CD4-positive, alpha-beta T cell treated with Interleukin-1 beta for 1 hour (primary cell): Measurements from ENCODE around the gene SMC6.

Experiments used
- DNase-seq, 2 donors: peaks; one replicate each; pipeline ENCODE4 v3.0.0-alpha.2; 2020 to 2022

SMC6 gene

DNA sequence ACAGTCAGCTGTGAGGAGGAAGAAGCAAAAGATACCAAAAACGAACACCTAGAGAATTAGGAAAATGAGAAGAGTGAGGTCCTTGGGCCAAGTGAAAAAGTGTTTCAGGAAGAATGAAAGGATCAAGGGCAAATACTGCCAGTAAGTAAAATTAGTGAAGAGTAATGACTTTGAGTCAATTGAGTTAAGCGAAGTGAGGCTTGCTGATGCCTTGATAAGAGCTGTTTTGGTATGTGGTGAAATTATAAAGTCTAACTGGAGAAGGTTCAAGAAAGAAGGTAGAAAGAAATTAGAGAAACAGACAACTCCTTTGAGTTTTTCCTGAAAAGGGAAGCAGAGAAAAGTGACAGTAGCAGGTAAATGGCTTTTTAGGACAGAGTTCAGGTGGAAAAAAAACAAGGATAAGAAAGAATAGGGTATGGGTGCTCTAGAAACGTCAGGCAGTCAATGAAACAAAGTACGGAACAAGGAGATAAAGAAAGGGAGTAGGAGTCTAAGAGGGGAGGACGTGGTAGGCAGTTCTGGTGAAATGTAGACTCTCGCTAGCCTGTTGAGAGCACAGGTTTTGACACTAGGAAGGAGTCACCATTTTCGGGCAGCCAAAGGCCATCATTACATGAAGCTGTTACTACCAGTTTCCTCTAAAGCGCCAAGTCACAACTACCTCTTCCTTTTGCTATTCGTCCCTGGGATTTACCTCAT, 42.9 kb downstream of the SMC6 start:
- DNase-seq, result no peak

DNA sequence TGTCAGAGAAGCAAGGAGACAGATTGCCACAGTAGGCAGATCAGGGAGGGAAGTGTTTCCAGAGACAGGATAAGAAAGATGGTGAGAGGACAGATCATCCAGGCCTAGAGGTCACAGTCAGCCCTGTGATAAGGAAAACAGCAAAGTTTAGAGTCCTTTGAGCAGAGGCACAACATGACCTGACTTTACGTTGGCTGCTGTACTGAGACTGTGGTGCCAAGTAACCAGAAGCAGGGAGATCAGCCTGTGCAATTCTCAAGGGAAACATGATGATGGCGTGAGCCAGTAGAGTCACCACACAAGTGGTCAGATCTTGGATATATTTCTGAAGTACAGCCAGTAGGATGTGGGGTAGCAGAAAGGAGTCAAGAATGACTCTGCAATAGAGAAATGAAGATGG, 43.7 kb downstream of the SMC6 start:
- no peak for DNase-seq

DNA sequence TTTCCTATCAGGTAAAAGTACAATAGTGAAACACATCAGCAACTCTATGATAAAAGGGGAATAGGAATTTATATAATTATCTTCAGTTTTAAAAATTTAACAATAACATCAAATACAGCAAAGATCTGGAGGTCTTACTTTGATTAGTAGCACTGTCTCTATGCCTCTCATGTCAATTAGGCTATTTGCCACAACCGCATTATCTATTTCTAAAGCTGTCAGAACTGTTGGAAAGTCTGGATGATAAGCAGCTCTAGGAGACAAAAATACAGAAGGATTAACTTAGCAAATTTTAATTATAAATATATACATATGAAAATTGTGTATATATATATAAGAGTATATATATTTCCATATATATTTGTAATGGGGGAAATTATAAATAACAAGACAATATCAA, 45.1 kb downstream of the SMC6 start:
- DNase-seq, result no peak

DNA sequence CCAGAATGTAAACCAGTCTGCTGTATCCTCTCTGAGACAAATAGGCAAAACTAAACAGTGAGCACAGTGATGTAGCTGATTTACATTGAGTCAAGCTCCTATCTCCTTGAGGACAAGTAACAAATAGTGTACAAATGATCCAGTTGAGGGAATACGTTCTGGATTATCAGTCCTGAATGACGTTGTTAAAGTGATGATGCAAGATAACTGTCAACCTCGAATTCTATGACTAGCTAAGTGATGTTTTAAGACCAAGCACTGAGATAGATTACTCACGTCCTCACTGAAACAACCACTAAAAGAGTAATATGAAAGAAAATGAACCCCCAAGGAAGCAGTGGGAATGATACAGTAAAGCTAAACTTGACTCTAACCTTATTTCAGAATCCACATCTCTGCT, 46.8 kb downstream of the SMC6 start:
- DNase-seq, result no peak

DNA sequence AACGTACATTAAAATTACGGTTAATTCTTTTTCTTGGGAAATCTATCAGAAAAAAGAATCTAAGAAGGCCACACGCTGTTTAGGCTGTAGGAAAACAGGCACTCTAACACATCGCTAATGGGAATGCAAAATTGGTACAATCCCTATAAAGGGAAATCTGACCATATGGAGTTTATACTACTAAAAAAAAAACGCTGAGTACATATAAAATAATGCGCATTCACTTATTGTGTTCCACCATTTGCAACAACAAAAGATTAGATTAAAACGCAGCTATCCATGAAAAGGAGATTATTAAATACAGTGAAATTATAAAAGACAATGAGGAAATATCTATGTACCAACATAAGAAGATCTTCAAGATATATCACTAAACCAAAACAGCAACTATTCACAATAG, 62.8 kb downstream of the SMC6 start:
- no peak for DNase-seq

DNA sequence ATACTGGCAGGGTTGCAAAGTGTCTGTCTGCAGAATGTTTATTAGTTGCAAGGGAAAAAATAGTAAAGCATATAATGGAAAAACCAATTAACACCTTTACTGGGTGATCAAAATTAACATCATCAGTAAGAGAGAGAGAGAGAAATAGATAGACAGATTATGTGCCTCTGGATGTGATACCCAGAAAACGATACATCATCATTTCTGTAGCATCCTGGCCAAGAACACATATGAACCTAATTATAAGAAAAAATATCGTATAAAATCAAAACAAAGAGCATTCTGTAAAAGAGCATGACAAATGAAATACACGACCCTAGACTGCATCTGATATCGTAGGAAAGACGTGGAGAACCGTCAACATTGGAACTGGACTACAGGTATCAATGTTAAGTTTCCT, 64.6 kb downstream of the SMC6 start:
- no peak for DNase-seq

DNA sequence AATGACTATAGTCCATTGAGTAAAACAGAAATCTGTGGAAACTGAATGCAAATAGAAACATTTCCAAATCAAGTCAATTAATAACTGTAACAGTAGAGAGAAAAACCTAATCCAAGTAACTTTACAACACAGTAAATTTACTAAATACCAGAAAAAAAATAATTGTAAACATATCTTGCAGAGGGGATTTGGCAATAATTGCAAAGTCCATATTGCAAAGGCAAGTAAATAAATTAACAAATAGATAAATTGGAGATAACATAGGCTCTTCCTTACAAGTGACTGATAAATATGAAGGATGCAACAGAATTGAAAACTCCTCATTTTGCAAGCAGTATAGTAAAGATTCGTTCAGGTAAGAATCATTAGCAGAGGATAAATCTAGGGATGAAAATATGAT, 65.0 kb downstream of the SMC6 start:
- DNase-seq, result no peak

DNA sequence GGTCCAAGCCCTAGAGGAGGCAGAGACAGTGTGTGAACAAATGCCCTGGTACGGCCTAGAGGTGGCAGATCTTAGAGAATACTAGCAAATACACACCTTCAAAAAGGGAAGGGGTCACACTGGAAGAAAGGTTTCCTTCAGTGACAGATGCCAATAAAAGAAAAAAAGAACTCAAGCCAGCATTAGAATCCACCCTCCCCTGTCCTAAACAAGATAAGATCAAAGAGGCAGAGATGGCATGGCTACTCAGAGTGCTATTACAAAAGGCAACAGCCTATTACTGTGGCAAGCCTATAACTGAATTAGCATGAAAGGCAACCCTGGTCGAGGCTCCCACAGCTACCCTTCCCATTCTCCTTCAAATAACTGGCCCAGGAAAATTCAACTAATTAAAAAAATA, 69.6 kb downstream of the SMC6 start:
- no peak for DNase-seq

DNA sequence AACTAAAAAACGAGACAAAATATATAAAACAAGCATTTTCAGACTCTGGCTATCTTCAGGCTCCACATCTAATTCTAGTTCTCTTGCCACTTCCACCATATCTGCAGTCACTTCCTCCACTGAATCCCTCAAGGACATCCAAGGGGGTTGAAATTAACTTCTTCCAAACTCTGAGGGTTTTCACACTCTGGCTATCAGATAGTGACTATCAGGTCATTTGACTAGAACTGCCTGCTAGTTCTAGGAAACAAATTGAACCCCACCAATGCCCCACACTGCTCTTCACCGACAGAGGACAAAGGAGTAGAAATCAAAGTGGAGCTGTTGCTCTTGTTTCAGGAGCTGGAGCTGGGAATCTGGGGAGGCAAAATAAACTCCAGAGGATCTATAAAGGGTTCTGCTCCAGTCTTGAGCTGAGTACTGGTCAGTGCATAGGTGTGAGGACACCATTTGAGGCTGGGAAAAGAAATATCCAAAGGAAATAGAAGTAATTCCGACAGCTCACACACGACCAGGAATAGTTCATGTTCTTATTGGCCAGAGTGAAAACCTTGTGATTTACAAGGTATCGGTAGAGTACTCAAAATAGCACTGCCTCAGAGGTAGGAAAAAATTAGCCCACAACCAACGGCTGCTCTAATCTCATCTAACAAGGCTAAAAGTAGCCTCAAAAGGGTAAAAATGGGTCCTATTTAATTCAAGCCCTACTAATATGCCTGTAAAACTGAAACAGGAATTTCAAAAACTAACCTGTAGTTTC, 71.3 kb downstream of the SMC6 start:
- no peak for DNase-seq

DNA sequence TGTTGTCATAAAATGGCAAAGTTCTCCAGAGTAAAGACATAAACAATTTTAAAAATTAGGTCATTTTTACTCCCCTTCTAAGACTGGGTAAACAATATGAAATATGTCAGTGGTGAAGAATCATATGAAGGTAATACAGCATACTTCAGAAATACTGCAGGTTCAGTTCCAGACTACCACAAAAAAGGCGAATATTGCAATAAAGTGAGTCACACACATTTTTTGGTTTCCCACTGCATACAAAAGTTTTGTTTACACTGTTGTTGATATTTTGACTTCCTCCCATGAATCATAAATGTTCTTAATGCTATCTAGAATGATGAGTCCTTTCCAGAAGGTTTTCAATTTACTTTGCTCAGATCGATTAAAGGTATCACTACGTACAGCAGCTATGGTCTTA, 73.5 kb downstream of the SMC6 start:
- DNase-seq, result no peak

DNA sequence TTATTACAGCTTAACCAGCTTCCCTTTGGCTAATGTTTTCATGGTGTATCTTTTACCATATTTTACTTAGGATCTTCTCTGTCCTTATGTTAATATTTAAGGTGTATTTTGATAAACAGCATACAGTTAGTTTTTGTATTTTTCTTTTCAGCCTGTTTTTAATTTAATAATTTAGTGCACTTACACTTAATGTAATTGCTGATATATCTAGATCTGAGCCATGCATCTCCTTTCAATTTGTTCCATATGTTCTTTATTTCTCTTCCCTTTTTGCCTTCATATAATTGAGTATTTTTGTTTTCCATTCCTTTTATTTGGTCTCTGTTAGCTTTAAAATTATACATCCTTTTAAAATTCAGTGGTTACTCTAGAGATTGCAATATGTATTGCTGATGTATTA, 78.8 kb downstream of the SMC6 start:
- no peak for DNase-seq

DNA sequence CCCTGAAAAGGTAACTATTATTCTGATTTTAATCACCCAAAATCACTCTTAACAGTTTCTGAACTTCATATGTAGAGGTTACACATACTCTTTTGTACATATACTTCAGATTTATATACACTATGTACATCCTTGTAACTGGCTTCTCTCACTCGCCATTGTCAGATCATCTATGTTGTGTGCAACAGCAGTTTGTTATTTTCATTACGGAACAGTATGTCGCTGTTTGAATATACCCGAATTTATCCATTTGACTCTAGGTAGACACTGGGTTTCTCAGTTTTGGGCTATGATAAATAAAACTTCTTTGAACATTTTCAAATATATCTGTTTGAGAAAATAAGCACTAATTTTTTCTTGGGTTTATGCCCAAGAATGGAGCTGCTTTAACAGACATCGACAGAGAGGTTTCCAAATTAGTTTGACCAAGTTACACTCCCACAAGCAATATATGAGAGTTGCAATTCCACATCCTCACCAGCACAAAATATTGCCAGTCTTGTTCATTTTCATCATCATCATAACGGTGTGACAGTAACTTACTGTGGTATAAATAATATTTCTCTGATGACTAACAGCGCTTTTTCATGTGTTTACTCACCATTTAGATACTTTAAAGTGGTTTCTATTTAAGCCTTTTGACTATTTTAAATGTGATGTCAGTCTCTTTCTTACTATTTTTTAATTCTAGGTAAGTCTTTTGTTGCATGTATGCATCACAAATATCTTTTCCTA, 80.9 kb downstream of the SMC6 start:
- DNase-seq, result no peak

DNA sequence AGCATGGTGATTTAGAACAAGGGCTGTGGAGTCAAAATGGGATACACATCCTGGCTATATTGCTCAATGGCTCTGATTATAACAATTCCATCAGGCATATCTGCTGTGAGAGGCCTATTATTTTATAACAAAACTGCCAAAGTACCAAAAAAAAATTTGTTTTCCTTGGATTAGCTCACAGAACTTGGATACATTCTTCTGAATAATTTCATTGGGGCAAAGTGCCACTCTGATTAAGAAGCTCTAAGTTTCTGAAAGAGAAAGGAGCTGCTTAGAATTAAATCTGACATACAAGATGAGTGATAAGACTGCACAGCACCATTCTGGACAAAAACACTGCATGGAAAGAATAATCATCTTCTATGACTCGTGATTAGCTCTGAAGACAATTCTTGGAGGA, 85.7 kb downstream of the SMC6 start:
- no peak for DNase-seq

DNA sequence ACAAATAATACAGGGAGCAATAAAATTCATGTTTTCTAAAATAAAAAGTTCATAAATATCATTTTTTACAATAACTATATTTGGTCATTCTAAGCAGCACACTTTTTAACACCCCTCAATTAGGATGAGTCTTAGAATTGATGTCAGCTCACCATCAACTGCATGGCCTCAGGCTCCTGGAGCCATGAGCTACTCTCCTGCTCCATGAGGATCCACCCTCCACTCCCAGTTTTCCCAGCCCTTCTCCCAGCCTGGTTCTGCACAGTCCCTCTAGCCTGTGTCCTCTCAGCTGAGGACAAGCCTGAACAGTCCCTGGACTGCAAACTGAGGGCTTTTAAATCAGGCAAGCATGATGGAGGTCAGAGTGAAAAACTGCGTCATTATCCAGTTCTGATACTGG, 89.1 kb downstream of the SMC6 start:
- no peak for DNase-seq

DNA sequence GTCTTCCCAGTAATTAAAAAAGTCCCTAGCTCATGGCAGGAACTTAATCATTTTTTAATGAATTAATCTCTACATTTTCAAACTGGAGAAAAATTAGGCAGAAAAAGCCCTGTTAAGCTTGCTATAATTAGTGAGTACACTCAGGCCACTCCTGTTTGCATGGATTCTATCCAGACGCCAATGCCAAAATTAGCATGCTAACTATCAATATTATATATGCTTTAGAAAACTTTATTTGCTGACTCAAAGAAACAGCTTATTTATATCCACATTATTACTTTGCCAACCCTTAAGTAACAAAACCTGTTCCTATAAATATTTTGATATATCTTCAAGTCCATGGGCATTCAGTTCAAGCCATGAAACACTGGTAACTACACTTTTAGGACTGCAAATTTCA, 90.9 kb downstream of the SMC6 start:
- no peak for DNase-seq

DNA sequence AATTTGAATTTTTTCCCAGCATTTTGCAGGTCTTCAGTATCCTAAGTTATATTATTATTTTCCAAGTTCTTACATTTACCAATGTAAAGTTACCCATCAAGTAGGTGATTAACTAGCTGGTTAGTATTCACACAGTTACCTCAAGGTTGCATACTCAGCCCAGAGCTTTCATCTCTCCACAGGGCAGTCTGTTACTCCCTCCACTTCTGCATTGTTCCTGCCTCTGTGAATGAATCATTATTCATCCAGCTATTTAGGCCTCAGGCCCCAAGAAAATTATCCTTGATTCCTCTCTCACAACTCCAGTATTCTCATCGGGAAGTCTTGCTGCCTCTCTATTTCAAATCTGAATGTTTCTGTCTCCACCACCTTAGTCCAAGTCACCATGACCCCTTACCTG, 92.2 kb downstream of the SMC6 start:
- DNase-seq, result no peak

DNA sequence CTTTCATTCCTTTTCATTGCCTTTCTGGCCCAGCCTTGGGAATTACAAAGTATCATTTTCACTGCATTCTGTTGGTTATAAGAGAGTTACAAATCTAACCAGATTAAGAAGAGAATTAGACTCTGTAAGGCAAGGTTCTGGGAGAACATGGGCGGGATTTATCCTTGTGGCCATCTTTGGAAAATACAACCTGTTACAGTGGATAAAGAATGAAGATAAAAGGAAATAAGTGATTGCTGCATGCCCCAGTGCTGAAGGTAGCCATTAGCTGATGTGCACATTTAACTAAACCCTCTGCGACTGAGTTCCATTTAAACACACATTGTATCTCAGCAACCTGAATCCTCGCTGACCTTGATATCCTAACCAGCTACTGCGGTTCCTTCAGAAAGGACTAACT, 93.4 kb downstream of the SMC6 start:
- no peak for DNase-seq

DNA sequence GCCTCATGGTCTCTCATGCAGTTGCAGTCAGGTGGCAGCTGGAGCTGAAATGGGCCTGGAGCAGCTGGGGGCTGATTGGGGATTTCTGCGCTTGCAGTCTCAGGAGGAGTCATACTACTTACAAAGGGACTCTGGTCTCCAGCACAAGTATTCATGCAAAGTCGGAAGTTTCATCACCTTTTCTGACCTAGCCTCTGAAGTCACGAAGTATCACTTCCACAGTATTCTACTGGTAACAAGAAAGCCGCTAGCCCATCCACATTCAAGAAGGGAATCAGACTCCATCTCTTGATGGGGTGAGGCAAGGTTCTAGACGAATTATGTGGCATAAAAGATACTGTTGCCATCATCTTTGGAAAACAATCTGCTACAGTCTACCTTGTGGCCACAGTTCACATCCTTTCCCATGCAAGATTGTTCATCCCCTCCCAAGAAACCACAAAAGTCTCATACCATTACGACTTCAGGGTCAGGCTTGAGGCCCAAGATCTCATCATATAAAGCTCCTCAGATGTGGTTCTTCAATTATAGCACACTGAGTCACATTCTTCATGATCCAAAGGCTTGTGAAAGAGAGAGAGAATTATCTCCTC, 95.3 kb downstream of the SMC6 start:
- no peak for DNase-seq

DNA sequence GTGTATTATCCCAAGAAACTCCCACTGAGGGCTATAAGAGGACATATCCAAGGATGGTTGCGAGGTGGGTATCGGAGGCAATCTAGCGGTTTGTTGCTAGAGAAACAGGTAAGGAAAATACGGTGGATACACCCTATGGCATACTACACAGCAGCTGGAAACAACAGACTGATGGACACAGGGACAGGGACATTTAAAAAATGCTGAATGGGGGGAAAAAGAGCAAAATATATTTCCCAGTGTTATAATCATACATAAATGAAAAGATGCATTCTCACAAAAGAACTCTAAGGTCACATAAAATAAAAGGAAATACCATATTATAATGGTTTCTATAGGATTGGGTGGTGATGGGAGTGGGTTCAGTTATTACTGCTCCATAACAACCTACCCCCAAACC, 95.9 kb downstream of the SMC6 start:
- DNase-seq, result no peak

DNA sequence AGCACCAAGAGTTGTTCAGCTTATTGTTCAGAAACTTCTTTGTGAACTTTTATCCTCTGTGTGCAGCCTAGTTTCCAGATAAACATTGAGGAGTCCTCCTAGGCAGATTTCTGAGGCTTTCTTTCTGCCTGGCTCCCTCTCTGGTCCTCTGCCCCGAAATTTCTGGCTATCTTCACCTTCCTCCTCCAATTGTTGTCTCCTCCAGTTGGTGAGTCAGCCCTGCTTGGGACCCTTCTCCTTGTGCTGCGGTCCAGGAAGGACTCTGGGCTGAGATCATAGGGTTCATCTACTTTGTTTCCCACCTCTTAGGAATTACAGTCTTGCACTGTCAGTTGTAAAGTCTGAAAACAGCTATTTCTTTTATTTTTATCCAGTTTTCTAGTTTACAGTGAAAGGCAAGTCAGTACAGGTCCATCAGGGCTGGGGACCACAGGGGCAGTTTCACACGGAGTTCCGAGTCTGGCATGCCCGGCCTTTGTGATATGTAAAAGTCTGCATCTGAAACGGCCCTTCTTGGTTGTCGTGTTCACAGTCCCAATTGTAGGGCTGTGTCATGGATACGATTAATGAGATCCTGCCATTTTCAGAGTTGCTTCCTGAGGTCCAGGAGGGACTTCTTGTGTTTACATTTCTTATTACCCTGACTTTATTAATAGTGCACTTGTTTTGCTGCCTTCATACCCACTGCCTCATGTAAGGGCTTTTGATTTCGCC, 100.8 kb downstream of the SMC6 start:
- DNase-seq, result no peak

DNA sequence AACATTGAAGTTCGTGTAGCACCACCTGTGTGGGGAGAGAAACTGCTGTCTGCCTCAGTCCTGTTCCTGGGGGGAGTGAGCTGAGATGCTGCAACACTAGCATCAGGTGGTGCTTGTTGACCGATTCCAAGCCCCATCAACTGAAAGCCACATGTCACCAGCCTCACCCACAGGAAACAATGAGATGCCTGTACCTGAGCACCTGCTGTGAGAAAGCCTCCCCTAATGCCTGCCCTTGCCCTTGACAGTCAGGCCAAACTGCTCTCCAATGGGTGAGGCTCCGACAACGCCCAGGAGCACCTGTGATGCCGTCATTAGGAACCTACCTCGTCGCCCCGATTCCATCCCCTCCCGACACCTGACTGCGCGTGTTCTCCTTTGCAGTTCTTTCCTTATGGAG, 104.6 kb downstream of the SMC6 start:
- no peak for DNase-seq

DNA sequence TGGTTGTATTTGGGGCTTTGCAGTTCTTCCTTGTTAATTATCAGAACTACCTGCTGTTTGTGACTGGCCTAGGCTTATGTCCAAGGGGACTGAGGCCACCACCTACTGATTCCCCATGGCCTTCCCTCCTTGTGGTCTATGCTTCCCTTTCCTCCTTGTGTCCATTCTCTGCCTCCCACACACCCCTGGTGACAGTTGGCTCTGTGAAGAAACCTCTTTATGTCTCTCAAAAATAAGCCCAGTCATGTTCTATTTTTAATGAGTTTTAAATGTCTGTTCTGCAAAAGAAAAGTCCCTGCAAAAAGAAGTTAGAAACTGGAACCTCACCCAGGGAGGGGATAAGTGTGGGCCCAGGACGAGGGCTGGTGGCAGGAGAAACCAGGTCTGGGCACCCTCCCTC, 105.0 kb downstream of the SMC6 start:
- DNase-seq, result no peak
